Esophagus (tissue), 2 donors: ENCODE data around the gene NOM1. TPM values are rescaled to one million over a fixed set of nuclear protein-coding genes. Genes with fewer than 3 reads are reported as not detected.
A peak's percentile ranks its signal among the peaks of the same experiment; 100 is the strongest.
"Not testable (repeated sequence)": the region's sequence is repeated elsewhere in the genome, so short reads cannot be mapped to it uniquely, and the experiment has no call there.

Experiments used
- H3K27ac ChIP-seq, 2 donors: one replicate each; pipeline ENCODE4 v1.5.1; 2013; ENCODE audit warnings: low read depth in 2 of 2, mild to moderate bottlenecking in 2 of 2, inconsistent platforms in 1 of 2, low read length in 1 of 2, moderate library complexity in 1 of 2
- H3K27me3 ChIP-seq, 2 donors: one replicate each; pipeline ENCODE4 v1.6.1; 2013; ENCODE audit warnings: low read length in 2 of 2, control low read depth in 1 of 2, mild to moderate bottlenecking in 1 of 2; ENCODE audit not compliant: insufficient read depth in 2 of 2, control insufficient read depth in 1 of 2
- H3K36me3 ChIP-seq, 2 donors: one replicate each; pipeline ENCODE4 v1.6.1; 2013; ENCODE audit warnings: low read length in 1 of 2; ENCODE audit not compliant: control insufficient read depth in 2 of 2, insufficient read depth in 2 of 2
- H3K4me1 ChIP-seq, 2 donors: one replicate each; pipeline ENCODE4 v1.6.1; 2013; ENCODE audit warnings: low read length in 1 of 2; ENCODE audit not compliant: control insufficient read depth in 2 of 2, insufficient read depth in 2 of 2
- H3K4me3 ChIP-seq, 2 donors: one replicate each; pipeline ENCODE4 v1.5.1; 2013; ENCODE audit warnings: low read length in 2 of 2, mild to moderate bottlenecking in 2 of 2, low read depth in 1 of 2, moderate library complexity in 1 of 2
- H3K9me3 ChIP-seq, 2 donors: one replicate each; pipeline ENCODE4 v1.6.1; 2013; ENCODE audit warnings: mild to moderate bottlenecking in 2 of 2, low read depth in 1 of 2, low read length in 1 of 2, moderate library complexity in 1 of 2; ENCODE audit not compliant: control insufficient read depth in 2 of 2, insufficient read depth in 1 of 2
- WGBS, 2 donors: extraction: QIAGEN DNeasy Blood & Tissue Kit; methylation state at CpG; one replicate each; pipeline ENCODE4 v1.1.7; 2013; 5-methylcytosine and 5-hydroxymethylcytosine counted together
- polyA plus RNA-seq, 2 donors: library from polyadenylated mRNA; stranded (reverse); fragments of 200-250 nt; gene quantifications; one replicate each; pipeline ENCODE4 v1.2.3, GENCODE V29; 2013
- donor health status: healthy with polysubstance abuse.
- donor health status: Bipolar disorder and iron deficiency.

Gene NOM1, protein sequence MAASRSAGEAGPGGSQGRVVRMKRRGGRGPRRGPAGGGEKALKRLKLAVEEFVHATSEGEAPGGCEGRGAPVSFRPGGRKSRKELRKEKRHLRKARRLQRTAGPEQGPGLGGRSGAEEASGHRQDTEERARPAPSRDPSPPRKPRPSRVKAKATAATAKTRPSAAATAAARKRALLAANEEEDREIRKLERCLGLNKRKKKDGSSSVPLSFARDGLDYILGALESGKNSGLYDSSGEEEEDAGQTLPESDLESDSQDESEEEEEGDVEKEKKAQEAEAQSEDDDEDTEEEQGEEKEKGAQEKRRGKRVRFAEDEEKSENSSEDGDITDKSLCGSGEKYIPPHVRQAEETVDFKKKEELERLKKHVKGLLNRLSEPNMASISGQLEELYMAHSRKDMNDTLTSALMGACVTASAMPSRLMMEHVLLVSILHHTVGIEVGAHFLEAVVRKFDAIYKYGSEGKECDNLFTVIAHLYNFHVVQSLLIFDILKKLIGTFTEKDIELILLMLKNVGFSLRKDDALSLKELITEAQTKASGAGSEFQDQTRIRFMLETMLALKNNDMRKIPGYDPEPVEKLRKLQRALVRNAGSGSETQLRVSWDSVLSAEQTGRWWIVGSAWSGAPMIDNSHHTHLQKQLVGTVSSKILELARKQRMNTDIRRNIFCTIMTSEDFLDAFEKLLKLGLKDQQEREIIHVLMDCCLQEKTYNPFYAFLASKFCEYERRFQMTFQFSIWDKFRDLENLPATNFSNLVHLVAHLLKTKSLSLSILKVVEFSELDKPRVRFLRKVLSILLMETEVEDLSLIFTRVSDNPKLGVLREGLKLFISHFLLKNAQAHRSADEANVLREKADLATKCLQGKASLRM
- 1 to 10 TPM; 7.0 to 9.2 TPM for polyA plus RNA-seq

GRCh38 chr7:156949541-156950380 lies at the start of gene NOM1:
TSS of gene NOM1 (plus strand) at chr7:156949712. CDS start at chr7:156949738, 26 bp downstream.
- Histone ChIP-seq H3K9me3 (peaks cover 0 to 3% of the 10 kb centered on the region in 2 donors), H3K27me3 (no peaks in the 10 kb centered on the region), H3K36me3 (peaks cover 3 to 16% of the 10 kb centered on the region in 2 donors), H3K4me3 (peak within 1 kb of the TSS; percentile 99), H3K27ac (peak within 1 kb of the TSS; percentile 60 to 77), H3K4me1 (peaks cover 0 to 9% of the 10 kb centered on the region in 2 donors)
- WGBS, 2 donors: 1% methylated on average over 93 to 115 of the region's 115 CpGs

DNA sequence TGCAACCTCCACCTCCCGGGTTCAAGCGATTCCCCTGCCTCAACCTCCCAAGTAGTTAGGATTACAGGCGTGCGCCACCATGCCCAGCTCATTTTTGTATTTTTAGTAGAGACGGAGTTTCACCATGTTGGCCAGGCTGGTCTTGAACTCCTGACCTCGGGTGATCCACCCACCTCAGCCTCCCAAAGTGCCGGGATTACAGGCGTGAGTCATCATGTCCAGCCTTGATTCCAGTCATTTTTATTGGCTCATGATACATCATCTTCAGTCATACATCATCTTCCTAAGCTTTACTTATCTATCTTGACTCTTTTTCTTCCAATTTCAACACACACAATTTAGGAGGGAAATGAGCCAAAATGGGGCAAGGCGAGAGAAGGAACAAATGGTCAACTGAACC lies 49.4 kb upstream of the NOM1 start:
- not testable (repeated sequence) for H3K4me3 ChIP-seq, H3K9me3 ChIP-seq, H3K27ac ChIP-seq, H3K36me3 ChIP-seq, H3K4me1 ChIP-seq, H3K27me3 ChIP-seq
- 78 to 80% methylated on average over 9 of the region's 9 CpGs for WGBS, 2 donors

GRCh38 chr7:156903232-156903909 lies 46.1 kb upstream of the NOM1 start:
- WGBS, 2 donors: 33 to 36% methylated on average over 10 of the region's 10 CpGs
- H3K9me3 ChIP-seq: no peaks in the 10 kb centered on the region
- no peaks in the 10 kb centered on the region for H3K36me3 ChIP-seq
- no peaks in the 10 kb centered on the region for H3K4me1 ChIP-seq
- H3K27ac ChIP-seq: peak overlapping the region in 1 of 2 donors; percentile 38
- H3K27me3 ChIP-seq: no peaks in the 10 kb centered on the region
- no peak overlapping the region for H3K4me3 ChIP-seq

DNA sequence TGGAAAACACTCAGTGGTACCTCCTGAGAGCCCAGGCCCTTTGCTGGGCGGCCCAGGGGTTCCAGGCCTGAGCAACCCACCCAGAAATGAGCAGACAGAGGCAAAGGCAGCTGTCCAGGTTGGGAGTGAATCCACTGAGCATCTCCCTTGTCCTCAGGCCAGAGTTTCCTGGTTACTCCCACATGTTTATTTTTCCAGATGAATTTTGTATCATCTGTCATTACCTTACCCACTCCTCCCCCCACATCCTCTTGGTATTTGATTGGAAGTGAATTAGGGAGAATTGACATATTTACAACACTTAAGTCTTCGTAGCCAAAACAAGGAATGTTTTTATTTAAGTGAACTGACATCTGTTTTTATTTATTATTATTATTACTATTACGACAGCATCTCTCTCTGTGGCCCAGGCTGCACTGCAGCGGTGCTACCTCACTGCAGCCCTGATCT lies 43.3 kb upstream of the NOM1 start:
- no peaks in the 10 kb centered on the region for H3K27me3 ChIP-seq
- peaks cover 0 to 2% of the 10 kb centered on the region in 2 donors for H3K4me1 ChIP-seq
- WGBS, 2 donors: 70 to 74% methylated on average over 4 of the region's 4 CpGs
- no peaks in the 10 kb centered on the region for H3K9me3 ChIP-seq
- H3K36me3 ChIP-seq: no peaks in the 10 kb centered on the region
- H3K4me3 ChIP-seq: no peak overlapping the region
- no peak overlapping the region for H3K27ac ChIP-seq

- no peaks in the 10 kb centered on the region for H3K27me3 ChIP-seq
- H3K4me1 ChIP-seq: peaks cover 0 to 2% of the 10 kb centered on the region in 2 donors
- no peaks in the 10 kb centered on the region for H3K9me3 ChIP-seq
- 71% methylated on average over 4 of the region's 4 CpGs for WGBS, 2 donors
- H3K4me3 ChIP-seq: no peak overlapping the region
- no peaks in the 10 kb centered on the region for H3K36me3 ChIP-seq
- H3K27ac ChIP-seq: no peak overlapping the region
Measured at GRCh38 chr7:156907656-156908055, 41.9 kb upstream of the NOM1 start.

- not testable (repeated sequence) for H3K36me3 ChIP-seq, H3K27ac ChIP-seq, H3K4me3 ChIP-seq, H3K9me3 ChIP-seq, H3K4me1 ChIP-seq, H3K27me3 ChIP-seq
- 72 to 85% methylated on average over 3 of the region's 3 CpGs for WGBS, 2 donors
Measured at GRCh38 chr7:156909574-156910252, 39.8 kb upstream of the NOM1 start.

- H3K4me3 ChIP-seq: no peak overlapping the region
- H3K36me3 ChIP-seq: no peaks in the 10 kb centered on the region
- no peak overlapping the region for H3K27ac ChIP-seq
- no peaks in the 10 kb centered on the region for H3K4me1 ChIP-seq
- H3K27me3 ChIP-seq: no peaks in the 10 kb centered on the region
- no peaks in the 10 kb centered on the region for H3K9me3 ChIP-seq
- 33 to 73% methylated on average over 1 of the region's 1 CpG for WGBS, 2 donors
Measured at GRCh38 chr7:156918635-156919034, 30.9 kb upstream of the NOM1 start.

- no peaks in the 10 kb centered on the region for H3K27me3 ChIP-seq
- H3K4me1 ChIP-seq: no peaks in the 10 kb centered on the region
- no peaks in the 10 kb centered on the region for H3K36me3 ChIP-seq
- no peak overlapping the region for H3K27ac ChIP-seq
- H3K4me3 ChIP-seq: no peak overlapping the region
- H3K9me3 ChIP-seq: no peaks in the 10 kb centered on the region
- WGBS, 2 donors: 72 to 79% methylated on average over 19 of the region's 19 CpGs
Measured at GRCh38 chr7:156919132-156919713, 30.3 kb upstream of the NOM1 start.
